Measurements from ENCODE around the gene PSRC1. TPM values are rescaled to one million over a fixed set of nuclear protein-coding genes. Genes with fewer than 3 reads are reported as not detected.

Gene PSRC1
- total and polyA plus RNA-seq, 2 of the 8 experiments (the other 6 are each of a cell fraction or from before 2014, with no cell fraction given), result 56.1 to 67.3 TPM

DNA sequence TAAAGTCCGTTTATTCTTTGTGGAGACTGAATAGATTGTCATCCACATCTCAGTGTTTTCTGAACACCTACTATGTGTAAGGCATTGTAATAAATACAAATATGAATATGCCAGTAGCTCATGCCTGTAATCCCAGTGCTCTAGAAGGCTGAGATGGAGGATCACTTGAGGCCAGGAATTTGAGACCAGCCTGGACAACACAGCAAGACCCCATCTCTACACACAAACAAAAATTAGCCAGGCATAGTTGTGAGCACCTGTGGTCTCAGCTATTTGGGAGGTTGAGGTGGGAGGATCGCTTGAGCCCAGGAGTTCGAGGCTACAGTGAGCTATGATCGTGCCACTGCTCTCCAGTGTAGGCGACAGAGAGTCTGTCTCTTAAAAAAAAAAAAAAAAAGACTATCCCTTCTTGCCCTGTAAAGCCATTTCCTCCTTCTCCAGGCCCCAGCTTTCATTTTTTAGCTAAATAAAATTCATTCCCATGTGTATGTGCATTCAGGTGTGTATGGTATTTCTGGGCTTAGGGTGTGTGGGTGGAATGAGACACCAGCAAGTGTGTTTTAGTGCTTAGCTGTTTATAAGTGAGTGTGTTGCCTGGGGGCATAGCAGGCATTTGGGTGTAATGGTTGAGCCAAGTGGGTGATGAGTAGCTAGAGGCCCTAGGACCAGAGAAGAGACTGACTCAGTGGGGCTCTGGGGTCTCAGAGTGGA lies 25.8 kb downstream of the PSRC1 start (continued):
- TF ChIP-seq JUN (IDR thresholded peaks at IDR 0.05; ENCODE audit: low read depth, low read length) (no peak), TBP (IDR thresholded peaks at IDR 0.05; ENCODE audit: low read depth, low read length) (no peak), BCL11A (IDR thresholded peaks at IDR 0.05; ENCODE audit: low read depth in 2 of 2, low read length in 2 of 2) (no peak), GABPA (IDR thresholded peaks at IDR 0.05; ENCODE audit: borderline replicate concordance, insufficient read depth, low read length) (no peak)
